Measurements from ENCODE around the gene FAM53B.

FAM53B gene

GRCh38 chr10:124644236-124644635 is 99.9 kb downstream of the FAM53B start:
- DNase-seq = no peak

GRCh38 chr10:124643330-124644009 is 100.7 kb downstream of the FAM53B start:
- DNase-seq = no peak

GRCh38 chr10:124642088-124642710 is 102.0 kb downstream of the FAM53B start:
- no peak for DNase-seq

GRCh38 chr10:124641282-124642087 is 102.7 kb downstream of the FAM53B start:
- no peak for DNase-seq

GRCh38 chr10:124640538-124641231 is 103.5 kb downstream of the FAM53B start:
- no peak for DNase-seq

- DNase-seq = no peak
Observed at GRCh38 chr10:124640056-124640455, 104.1 kb downstream of the FAM53B start.

GRCh38 chr10:124639646-124640045 is 104.5 kb downstream of the FAM53B start:
- DNase-seq = no peak

- no peak for DNase-seq
Observed at GRCh38 chr10:124639206-124639605, 105.0 kb downstream of the FAM53B start.

- DNase-seq = no peak
Observed at GRCh38 chr10:124637746-124638145, 106.4 kb downstream of the FAM53B start.

- DNase-seq = no peak
Observed at GRCh38 chr10:124637091-124637700, 107.0 kb downstream of the FAM53B start.

- peak; percentile 43 for DNase-seq
Observed at GRCh38 chr10:124636271-124636995, 107.7 kb downstream of the FAM53B start.

GRCh38 chr10:124632566-124632965 is 111.6 kb downstream of the FAM53B start:
- no peak for DNase-seq

GRCh38 chr10:124632064-124632531 is 112.1 kb downstream of the FAM53B start:
- peak; percentile 50 for DNase-seq

GRCh38 chr10:124630551-124630950 is 113.6 kb downstream of the FAM53B start:
- DNase-seq = no peak

GRCh38 chr10:124629842-124630241 is 114.3 kb downstream of the FAM53B start:
- DNase-seq = no peak

- DNase-seq = no peak
Observed at GRCh38 chr10:124629415-124629814, 114.8 kb downstream of the FAM53B start.

GRCh38 chr10:124628676-124629021 is 115.5 kb downstream of the FAM53B start:
- no peak for DNase-seq

GRCh38 chr10:124627866-124628675 is 116.1 kb downstream of the FAM53B start:
- no peak for DNase-seq

GRCh38 chr10:124626759-124627380 is 117.3 kb downstream of the FAM53B start:
- no peak for DNase-seq

GRCh38 chr10:124625831-124626238 is 118.3 kb downstream of the FAM53B start:
- no peak for DNase-seq

- no peak for DNase-seq
Observed at GRCh38 chr10:124624895-124625294, 119.3 kb downstream of the FAM53B start.

All from activated naive CD4-positive, alpha-beta T cell treated with anti-CD3 and anti-CD28 coated beads, Interleukin-2, amount 50 U/mL, for 16 hours (primary cell).